OCI-LY7 (cell line): ENCODE measurements around the gene ZNF423. TPM values are rescaled to one million over a fixed set of nuclear protein-coding genes. Genes with fewer than 3 reads are reported as not detected.

ENCODE experiments used
- BruUV-seq: library from RNA; stranded (reverse); fragments of 400-500 nt; replicated peaks from 2 replicates; lab custom pipeline; 2021; lab: Mats Ljungman, UMichigan
- CTCF ChIA-PET: fragments of 300-600 bp; sonication (Branson Sonifier 250); formaldehyde crosslinking; loops from one replicate; lab custom pipeline; 2022; ENCODE audit warnings: antibody characterized with exemption; ENCODE audit not compliant: unreplicated experiment; lab: Charles Lee
- POLR2A ChIA-PET: fragments of 300-600 bp; sonication (Branson Sonifier 250); formaldehyde crosslinking; loops from one replicate; lab custom pipeline; 2022; ENCODE audit warnings: antibody characterized with exemption; lab: Charles Lee
- DNase-seq: peaks from one replicate; pipeline ENCODE4 v3.0.0-alpha.2; 2015; ENCODE audit warnings: low spot score
- H2AFZ ChIP-seq: fragments of 200-600 bp; sonication (generic), shearing (Covaris generic); 2 replicates; pipeline ENCODE4 v1.6.1; 2014; ENCODE audit warnings: mild to moderate bottlenecking, antibody characterized with exemption, low read length, moderate library complexity
- H3K27ac ChIP-seq: fragments of 200-600 bp; sonication (generic); 2 replicates; pipeline ENCODE4 v1.5.1; 2014; ENCODE audit warnings: mixed run types, low read depth, mild to moderate bottlenecking, moderate library complexity, low read length, inconsistent platforms; ENCODE audit not compliant: poor library complexity, severe bottlenecking
- H3K36me3 ChIP-seq: fragments of 200-600 bp; sonication (generic); 2 replicates; pipeline ENCODE4 v1.6.1; 2014; ENCODE audit warnings: mild to moderate bottlenecking, antibody characterized with exemption, low read length, moderate library complexity, mixed read lengths; ENCODE audit not compliant: insufficient read depth
- H3K4me1 ChIP-seq: fragments of 200-600 bp; sonication (generic); 2 replicates; pipeline ENCODE4 v1.5.1; 2014; ENCODE audit warnings: mild to moderate bottlenecking, low read length; ENCODE audit not compliant: insufficient read depth, poor library complexity, severe bottlenecking
- H3K4me2 ChIP-seq: fragments of 200-600 bp; sonication (generic); 2 replicates; pipeline ENCODE4 v1.6.1; 2014; ENCODE audit warnings: mild to moderate bottlenecking, low read length
- H3K4me3 ChIP-seq: fragments of 200-600 bp; sonication (generic); 2 replicates; pipeline ENCODE4 v1.5.1; 2014; ENCODE audit warnings: mild to moderate bottlenecking, low read depth, low read length; ENCODE audit not compliant: poor library complexity, severe bottlenecking
- H3K79me2 ChIP-seq: fragments of 200-600 bp; sonication (generic); 2 replicates; pipeline ENCODE4 v1.6.1; 2016; ENCODE audit warnings: low read depth, mild to moderate bottlenecking, low read length, moderate library complexity, mixed read lengths; ENCODE audit not compliant: insufficient read depth
- H3K9me2 ChIP-seq: fragments of 200-600 bp; sonication (generic); 2 replicates; pipeline ENCODE4 v1.6.1; 2016; ENCODE audit warnings: mild to moderate bottlenecking, low read length, mixed read lengths; ENCODE audit not compliant: insufficient read depth
- H3K9me3 ChIP-seq: fragments of 200-600 bp; sonication (generic); 2 replicates; pipeline ENCODE4 v1.6.1; 2014; ENCODE audit warnings: mild to moderate bottlenecking, mixed run types, low read length, mixed read lengths
- H4K20me1 ChIP-seq: fragments of 200-600 bp; sonication (generic); 2 replicates; pipeline ENCODE4 v1.6.1; 2014; ENCODE audit warnings: mild to moderate bottlenecking, antibody characterized with exemption, low read length, moderate library complexity, mixed read lengths; ENCODE audit not compliant: insufficient read depth
- EZH2phosphoT487 ChIP-seq: fragments of 200-600 bp; sonication (generic); IDR thresholded peaks from 2 replicates; pipeline ENCODE4 v1.6.1; 2018; ENCODE audit warnings: low read depth, borderline replicate concordance, mild to moderate bottlenecking, mixed run types, antibody characterized with exemption, low read length, moderate library complexity, mixed read lengths
- intact Hi-C: fragments of 100-400 bp; cut with micrococcal nuclease; formaldehyde crosslinking; loops from one replicate; pipeline ENCODE4 v1.10.0; 2022; ENCODE audit not compliant: unreplicated experiment
- total RNA-seq, 2 experiments: library from RNA; depleted of rRNA in 1 of 2; stranded (reverse); fragments of >200 nt in 1 of 2; shearing (Covaris generic) in 1 of 2; gene quantifications; 2 replicates each; pipeline ENCODE4 v1.2.3, GENCODE V29; 2014 to 2022
- TF ChIP-seq, protein P1 (sequence below): fragments of 200-600 bp; sonication (generic); conservative IDR thresholded peaks from 2 replicates; pipeline ENCODE4 v1.5.1; 2014; ENCODE audit warnings: mild to moderate bottlenecking, antibody characterized with exemption, low read length, moderate library complexity, mixed read lengths

ZNF423 gene
- total RNA-seq, 2 experiments from 2014 or later = 0.09 to 0.13 TPM

DNA sequence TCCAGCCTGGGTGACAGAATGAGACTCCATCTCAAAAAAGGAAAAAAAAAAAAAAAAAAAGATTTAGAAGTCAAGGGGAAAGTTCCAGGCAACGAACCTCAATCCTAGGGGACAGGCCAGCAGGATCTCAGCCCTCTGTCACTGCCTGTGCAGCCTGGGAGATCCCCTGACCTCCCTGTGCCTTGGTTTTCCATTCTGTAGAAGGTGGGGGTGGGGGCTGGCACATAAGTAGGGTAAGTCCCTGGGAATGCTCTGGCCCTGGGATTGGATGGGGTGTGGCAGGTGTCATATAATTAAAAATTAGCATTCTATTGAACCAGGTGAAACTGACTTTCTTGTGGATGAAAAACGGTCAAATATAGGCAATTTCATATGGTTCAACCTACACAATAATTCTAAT lies 391.8 kb downstream of the ZNF423 start:
- H3K4me3 ChIP-seq = peak overlapping the region; percentile 37
- peaks cover 64% of the 10 kb centered on the region for H3K4me1 ChIP-seq
- POLR2A ChIA-PET = interaction anchor here (0.7 to 3.2 kb wide), 4 partner anchors 10 to 1238 kb away, joined by 3 to 10 read pairs (median 8); no protein-coding TSS in a partner anchor
- peak overlapping the region; percentile 78 for H3K27ac ChIP-seq
- no peaks in the 10 kb centered on the region for H3K79me2 ChIP-seq
- H3K36me3 ChIP-seq = no peaks in the 10 kb centered on the region
- H2AFZ ChIP-seq = no peak overlapping the region
- no peaks in the 10 kb centered on the region for H4K20me1 ChIP-seq
- H3K9me2 ChIP-seq = no peaks in the 10 kb centered on the region
- intact Hi-C loops = no loop called here
- no peaks in the 10 kb centered on the region for H3K9me3 ChIP-seq
- H3K4me2 ChIP-seq = peak overlapping the region; percentile 72
- DNase-seq = no peak
- BruUV-seq = no TSS peak
- no peak for TF ChIP-seq EZH2phosphoT487
- TF ChIP-seq, protein P1, sequence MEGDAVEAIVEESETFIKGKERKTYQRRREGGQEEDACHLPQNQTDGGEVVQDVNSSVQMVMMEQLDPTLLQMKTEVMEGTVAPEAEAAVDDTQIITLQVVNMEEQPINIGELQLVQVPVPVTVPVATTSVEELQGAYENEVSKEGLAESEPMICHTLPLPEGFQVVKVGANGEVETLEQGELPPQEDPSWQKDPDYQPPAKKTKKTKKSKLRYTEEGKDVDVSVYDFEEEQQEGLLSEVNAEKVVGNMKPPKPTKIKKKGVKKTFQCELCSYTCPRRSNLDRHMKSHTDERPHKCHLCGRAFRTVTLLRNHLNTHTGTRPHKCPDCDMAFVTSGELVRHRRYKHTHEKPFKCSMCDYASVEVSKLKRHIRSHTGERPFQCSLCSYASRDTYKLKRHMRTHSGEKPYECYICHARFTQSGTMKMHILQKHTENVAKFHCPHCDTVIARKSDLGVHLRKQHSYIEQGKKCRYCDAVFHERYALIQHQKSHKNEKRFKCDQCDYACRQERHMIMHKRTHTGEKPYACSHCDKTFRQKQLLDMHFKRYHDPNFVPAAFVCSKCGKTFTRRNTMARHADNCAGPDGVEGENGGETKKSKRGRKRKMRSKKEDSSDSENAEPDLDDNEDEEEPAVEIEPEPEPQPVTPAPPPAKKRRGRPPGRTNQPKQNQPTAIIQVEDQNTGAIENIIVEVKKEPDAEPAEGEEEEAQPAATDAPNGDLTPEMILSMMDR = no peak
- CTCF ChIA-PET = no interaction called here

DNA sequence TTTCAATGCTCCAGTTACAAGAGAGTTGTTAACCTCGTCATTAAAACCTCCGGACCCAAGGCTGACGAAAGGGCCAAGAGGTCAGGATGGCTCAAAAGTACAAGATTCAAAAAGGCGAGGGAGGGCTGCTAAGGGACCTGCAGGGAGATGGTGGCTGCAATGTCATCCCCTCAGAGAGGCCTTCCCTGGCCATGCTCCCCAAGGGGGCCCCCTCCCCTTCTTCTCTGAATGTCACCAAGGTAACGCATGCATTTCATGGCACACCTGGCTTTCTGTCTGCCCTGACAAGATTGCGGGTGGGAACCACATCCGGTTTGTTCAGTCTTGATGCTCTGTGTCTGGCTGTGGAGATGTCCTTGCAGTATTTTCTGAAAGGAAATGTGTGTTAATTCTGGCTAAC lies 392.4 kb downstream of the ZNF423 start:
- Histone ChIP-seq H3K9me3 (no peaks in the 10 kb centered on the region), H3K4me3 (peak overlapping the region; percentile 42), H4K20me1 (no peaks in the 10 kb centered on the region), H3K4me1 (peaks cover 60% of the 10 kb centered on the region), H2AFZ (peak overlapping the region; percentile 12; the same call in 1 of the 2 replicates), H3K27ac (peak overlapping the region; percentile 78), H3K9me2 (no peaks in the 10 kb centered on the region), H3K79me2 (no peaks in the 10 kb centered on the region), H3K36me3 (no peaks in the 10 kb centered on the region), H3K4me2 (peak overlapping the region; percentile 72)
- TF ChIP-seq EZH2phosphoT487 = no peak
- TF ChIP-seq, protein P1 = peak; percentile 9; the same call in 1 of the 2 replicates
- ChIA-PET CTCF (interaction anchor here (1.1 kb wide), 1 partner anchor 24 kb away, joined by 4 read pairs; no protein-coding TSS in a partner anchor), POLR2A (interaction anchor here (0.7 to 4.3 kb wide), 6 partner anchors 10 to 1238 kb away, joined by 3 to 24 read pairs (median 8); no protein-coding TSS in a partner anchor)
- intact Hi-C loops = loop anchor here (1.0 to 2.0 kb wide), 3 partner anchors 22 to 65 kb away; no protein-coding TSS in a partner anchor
- no TSS peak for BruUV-seq
- DNase-seq = peak; percentile 94

DNA sequence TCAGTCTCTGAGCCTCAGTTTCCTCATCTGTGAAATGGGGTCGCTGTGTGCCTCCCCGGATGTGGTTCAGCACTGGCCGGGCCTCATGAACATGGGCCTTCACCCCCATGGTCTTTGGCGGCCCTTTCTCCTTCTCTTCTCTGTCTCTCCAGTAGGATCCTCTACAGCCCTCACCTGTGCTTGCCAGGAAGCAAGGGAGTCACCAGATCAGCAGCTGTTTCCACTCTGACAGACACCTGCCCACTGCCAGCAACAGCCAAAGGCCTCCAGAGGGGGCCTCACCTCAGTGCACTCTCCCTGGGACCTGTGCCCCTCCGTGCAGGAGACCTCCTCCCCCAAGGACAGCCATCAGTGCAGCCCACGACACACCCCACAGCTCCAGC lies 392.9 kb downstream of the ZNF423 start:
- peak overlapping the region; percentile 42 for H3K4me3 ChIP-seq
- peaks cover 55% of the 10 kb centered on the region for H3K4me1 ChIP-seq
- peak overlapping the region; percentile 72 for H3K4me2 ChIP-seq
- TF ChIP-seq, protein P1 = peak; percentile 44
- no peak for TF ChIP-seq EZH2phosphoT487
- H3K79me2 ChIP-seq = no peaks in the 10 kb centered on the region
- H3K27ac ChIP-seq = peak overlapping the region; percentile 78
- intact Hi-C loops = loop anchor here (1.0 to 2.0 kb wide), 3 partner anchors 22 to 64 kb away; no protein-coding TSS in a partner anchor
- peak; percentile 65 for DNase-seq
- BruUV-seq = no TSS peak
- ChIA-PET POLR2A (interaction anchor here (1.1 to 4.3 kb wide), 5 partner anchors 9 to 21 kb away, joined by 3 to 24 read pairs (median 9); no protein-coding TSS in a partner anchor), CTCF (interaction anchor here (0.9 to 1.1 kb wide), 2 partner anchors 21 to 23 kb away, joined by 4 read pairs; no protein-coding TSS in a partner anchor)
- no peaks in the 10 kb centered on the region for H3K9me2 ChIP-seq
- no peaks in the 10 kb centered on the region for H3K9me3 ChIP-seq
- H3K36me3 ChIP-seq = no peaks in the 10 kb centered on the region
- no peaks in the 10 kb centered on the region for H4K20me1 ChIP-seq
- peak overlapping the region; percentile 12; the same call in 1 of the 2 replicates for H2AFZ ChIP-seq
